AG09309 (cell line): ENCODE data around the gene ESR1.

Experiments used
- DNase-seq: peaks from one replicate; pipeline ENCODE4 v3.0.0-alpha.2; 2010; ENCODE audit warnings: low read depth
- H3K4me3 ChIP-seq: 2 replicates; pipeline ENCODE4 v1.5.1; 2011; ENCODE audit warnings: mild to moderate bottlenecking, low read depth, low read length, moderate library complexity; ENCODE audit not compliant: control insufficient read depth
- TF ChIP-seq, protein P1 (sequence below): IDR thresholded peaks from 2 replicates; pipeline ENCODE4 v1.5.1; 2011; ENCODE audit warnings: mild to moderate bottlenecking, low read depth, low read length, inconsistent platforms; ENCODE audit not compliant: insufficient read depth, control insufficient read depth; ENCODE audit errors: missing control alignments

The ESR1 gene

DNA sequence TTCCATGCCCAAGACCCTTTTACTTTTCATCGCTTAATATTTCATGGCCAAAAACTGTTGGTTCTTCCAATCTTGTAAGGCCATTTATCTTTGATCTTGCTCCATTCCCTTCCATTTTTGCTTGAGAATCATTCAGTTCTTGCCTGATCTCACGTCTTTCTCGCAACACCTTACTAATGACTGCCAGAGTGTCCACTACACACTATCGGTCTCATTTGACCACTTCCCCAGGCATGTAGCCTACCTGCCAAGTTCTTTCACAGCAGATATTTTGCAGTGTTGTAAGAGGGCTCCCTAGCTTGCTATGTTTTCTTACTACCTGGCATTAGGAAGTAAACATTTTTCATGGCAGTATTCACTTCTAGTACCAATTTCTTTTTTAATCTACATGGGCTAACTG is 248.0 kb downstream of the ESR1 start:
- TF ChIP-seq, protein P1, sequence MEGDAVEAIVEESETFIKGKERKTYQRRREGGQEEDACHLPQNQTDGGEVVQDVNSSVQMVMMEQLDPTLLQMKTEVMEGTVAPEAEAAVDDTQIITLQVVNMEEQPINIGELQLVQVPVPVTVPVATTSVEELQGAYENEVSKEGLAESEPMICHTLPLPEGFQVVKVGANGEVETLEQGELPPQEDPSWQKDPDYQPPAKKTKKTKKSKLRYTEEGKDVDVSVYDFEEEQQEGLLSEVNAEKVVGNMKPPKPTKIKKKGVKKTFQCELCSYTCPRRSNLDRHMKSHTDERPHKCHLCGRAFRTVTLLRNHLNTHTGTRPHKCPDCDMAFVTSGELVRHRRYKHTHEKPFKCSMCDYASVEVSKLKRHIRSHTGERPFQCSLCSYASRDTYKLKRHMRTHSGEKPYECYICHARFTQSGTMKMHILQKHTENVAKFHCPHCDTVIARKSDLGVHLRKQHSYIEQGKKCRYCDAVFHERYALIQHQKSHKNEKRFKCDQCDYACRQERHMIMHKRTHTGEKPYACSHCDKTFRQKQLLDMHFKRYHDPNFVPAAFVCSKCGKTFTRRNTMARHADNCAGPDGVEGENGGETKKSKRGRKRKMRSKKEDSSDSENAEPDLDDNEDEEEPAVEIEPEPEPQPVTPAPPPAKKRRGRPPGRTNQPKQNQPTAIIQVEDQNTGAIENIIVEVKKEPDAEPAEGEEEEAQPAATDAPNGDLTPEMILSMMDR, result no peak
- H3K4me3 ChIP-seq, result no peak overlapping the region
- no peak for DNase-seq

DNA sequence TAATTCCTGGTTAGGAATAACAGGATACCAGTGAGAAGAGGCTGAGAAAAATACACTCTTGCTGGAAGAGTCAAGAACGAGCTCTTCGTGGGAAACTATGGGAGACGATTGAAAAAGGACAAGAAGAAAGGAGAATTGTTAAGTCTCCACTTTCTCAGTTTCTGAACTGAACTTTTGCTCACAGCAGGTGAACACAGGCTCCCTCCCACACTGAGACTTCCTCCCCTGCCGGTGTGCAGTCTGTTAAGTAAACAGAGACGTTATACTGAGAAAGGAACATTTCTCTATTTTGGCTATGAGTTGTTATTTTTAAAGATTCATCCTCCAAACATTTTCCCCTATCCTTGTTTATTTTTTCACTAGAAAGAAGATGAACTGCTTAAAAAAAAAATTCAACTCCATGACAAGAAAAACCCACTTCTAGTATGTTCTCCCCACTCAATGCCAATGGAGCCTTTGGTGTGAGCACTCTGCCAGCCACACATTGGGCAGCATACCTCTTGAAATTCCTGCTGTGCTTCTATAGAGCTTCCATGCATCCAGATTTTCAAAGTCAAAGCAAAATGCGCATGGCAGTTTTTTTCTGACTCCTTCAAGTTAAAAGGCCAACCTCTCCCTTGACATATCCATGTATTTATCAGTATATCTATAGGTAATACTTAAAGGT is 250.5 kb downstream of the ESR1 start:
- DNase-seq, result no peak

DNA sequence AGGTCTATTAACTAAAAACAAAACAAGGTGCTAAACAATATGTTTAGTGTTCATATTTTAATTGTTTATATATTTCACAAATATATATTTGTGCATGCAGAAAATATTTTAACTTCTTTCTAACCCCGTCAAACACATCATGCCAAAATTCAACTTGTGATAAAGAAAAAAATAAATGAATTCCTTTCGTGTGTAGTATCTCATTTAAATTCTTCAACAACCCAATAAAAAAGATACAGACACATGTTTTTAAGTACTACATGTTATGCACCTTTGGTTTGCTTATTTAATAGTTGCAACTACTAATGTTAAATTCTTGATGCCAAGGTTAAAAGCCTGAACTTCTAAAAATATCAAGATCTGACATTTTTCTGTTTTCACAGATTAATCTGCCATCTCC is 252.4 kb downstream of the ESR1 start:
- TF ChIP-seq, protein P1, result no peak
- no peak for DNase-seq
- no peak overlapping the region for H3K4me3 ChIP-seq

More for the DNA sequence above, 250.5 kb downstream of the ESR1 start:
- no peak overlapping the region for H3K4me3 ChIP-seq
- TF ChIP-seq, protein P1, result no peak

DNA sequence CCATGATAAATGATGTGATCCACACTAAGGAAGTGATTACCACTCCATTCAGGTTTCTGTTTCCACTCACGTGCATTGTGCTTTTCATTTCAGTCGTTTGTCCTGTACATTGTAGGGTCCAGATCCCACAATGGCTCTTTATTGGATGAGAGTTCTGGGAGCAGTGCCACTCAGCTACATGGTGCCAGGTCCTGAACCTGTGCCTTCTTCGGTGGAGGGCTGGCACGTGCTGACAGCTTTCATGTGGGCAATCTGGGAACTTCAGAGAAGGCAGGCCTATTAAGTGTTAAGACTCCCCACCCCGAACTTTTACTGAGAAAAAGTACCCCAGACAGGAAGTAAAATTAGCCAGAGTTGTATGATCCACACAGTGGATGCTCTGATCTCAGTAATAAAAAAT is 255.0 kb downstream of the ESR1 start:
- TF ChIP-seq, protein P1, result no peak
- no peak for DNase-seq
- no peak overlapping the region for H3K4me3 ChIP-seq

DNA sequence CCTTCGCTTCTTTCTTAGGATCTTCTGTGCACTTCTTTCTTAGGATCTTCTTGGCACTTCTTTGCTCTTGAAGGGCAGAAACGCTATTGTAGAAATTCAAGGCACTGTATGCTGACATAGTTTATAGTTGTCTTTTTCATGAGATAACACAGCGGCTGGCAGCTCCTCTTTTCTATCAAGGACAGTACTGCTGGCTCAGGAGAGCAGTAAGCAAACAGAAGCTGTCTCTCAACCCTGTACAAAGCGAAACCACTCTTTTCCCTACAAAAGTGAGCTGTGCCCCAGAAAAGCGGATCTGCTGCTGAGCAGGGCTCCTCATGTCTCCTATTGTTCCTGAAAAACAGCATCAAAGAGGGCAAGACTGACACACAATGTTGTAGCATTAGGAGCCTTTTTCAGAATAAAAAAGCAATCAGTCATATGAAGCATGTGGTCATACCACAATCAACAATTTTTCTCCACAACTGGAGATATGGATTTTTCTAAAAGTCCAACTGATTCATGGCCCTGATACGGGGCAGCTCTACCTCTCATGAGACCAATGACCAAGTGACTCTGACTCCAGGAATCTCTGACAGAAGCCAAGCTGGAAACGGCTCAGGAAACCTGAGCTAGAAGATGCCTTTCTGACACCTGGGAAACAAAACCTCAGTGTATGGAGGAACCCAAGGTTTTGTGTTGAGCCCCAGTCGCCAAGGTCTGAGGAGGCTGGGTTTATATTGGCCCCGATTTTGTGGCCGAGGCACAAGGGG is 255.9 kb downstream of the ESR1 start:
- no peak overlapping the region for H3K4me3 ChIP-seq
- TF ChIP-seq, protein P1, result no peak
- DNase-seq, result no peak

DNA sequence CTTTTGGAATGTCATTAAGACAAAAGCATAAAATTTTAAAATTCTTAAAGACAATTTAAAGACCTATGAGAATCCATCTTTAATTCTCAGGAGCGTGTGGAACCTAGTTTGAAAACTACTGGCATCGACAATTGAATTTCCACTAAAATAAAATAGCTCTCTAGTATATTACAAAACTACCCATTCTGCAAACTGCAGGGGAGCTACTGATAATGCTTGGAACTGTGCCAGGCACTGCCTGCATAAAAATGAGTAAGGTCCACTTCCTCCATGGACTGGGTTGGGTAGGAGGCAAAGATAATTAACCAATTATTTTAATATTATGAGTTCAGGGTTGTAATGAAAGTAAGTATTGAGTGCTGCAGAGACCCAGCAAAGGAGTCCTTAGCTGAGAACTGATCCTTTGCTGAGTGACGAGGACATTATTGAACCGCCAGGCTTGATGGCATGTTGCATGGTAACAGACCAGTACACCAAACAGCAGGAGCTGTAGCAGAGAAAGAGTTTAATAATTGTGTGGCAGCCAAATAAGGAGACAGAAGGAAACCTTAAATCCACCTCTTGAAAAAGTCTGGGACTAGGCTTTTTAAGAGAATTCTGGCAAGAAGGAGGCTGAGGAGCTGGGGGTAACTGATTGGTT is 261.3 kb downstream of the ESR1 start:
- H3K4me3 ChIP-seq, result no peak overlapping the region
- DNase-seq, result no peak
- TF ChIP-seq, protein P1, result no peak
